Measurements from ENCODE around the gene YOD1.

Gene YOD1

GRCh38 chr1:207007352-207008033, 43.5 kb downstream of the YOD1 start:
- H3K4me3 ChIP-seq (ENCODE audit: low read length): no peak overlapping the region
- TF ChIP-seq, protein P1, sequence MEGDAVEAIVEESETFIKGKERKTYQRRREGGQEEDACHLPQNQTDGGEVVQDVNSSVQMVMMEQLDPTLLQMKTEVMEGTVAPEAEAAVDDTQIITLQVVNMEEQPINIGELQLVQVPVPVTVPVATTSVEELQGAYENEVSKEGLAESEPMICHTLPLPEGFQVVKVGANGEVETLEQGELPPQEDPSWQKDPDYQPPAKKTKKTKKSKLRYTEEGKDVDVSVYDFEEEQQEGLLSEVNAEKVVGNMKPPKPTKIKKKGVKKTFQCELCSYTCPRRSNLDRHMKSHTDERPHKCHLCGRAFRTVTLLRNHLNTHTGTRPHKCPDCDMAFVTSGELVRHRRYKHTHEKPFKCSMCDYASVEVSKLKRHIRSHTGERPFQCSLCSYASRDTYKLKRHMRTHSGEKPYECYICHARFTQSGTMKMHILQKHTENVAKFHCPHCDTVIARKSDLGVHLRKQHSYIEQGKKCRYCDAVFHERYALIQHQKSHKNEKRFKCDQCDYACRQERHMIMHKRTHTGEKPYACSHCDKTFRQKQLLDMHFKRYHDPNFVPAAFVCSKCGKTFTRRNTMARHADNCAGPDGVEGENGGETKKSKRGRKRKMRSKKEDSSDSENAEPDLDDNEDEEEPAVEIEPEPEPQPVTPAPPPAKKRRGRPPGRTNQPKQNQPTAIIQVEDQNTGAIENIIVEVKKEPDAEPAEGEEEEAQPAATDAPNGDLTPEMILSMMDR (conservative IDR thresholded peaks at IDR 0.05; ENCODE audit: low read length): no peak
- peak; percentile 98 for DNase-seq (ENCODE audit: low read depth)

- DNase-seq (ENCODE audit: low read depth): no peak
- H3K4me3 ChIP-seq (ENCODE audit: low read length): no peak overlapping the region
- TF ChIP-seq, protein P1 (conservative IDR thresholded peaks at IDR 0.05; ENCODE audit: low read length): no peak
These were observed 44.1 kb downstream of the YOD1 start for GRCh38 chr1:207006914-207007313.

DNA sequence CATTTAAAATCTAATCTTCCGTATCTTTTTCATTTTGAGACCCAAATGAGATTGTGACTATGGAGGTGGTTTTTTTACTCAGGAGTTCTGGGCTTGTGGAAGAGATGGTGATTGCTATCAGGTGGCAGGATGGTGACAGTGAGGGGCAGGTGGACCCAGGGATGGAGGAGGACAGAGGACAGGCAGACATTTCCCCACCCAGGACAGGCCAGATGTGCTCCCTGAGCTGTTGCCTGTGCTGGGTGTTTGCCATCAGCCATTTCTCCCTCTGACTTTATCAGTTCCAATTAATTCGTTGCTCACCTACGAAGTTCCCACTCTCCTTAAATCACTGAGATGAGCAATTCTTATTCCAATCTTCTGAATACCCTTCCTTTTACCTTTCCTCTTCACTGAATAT, 44.9 kb downstream of the YOD1 start:
- no peak overlapping the region for H3K4me3 ChIP-seq (ENCODE audit: low read length)
- TF ChIP-seq, protein P1 (conservative IDR thresholded peaks at IDR 0.05; ENCODE audit: low read length): no peak
- no peak for DNase-seq (ENCODE audit: low read depth)

DNA sequence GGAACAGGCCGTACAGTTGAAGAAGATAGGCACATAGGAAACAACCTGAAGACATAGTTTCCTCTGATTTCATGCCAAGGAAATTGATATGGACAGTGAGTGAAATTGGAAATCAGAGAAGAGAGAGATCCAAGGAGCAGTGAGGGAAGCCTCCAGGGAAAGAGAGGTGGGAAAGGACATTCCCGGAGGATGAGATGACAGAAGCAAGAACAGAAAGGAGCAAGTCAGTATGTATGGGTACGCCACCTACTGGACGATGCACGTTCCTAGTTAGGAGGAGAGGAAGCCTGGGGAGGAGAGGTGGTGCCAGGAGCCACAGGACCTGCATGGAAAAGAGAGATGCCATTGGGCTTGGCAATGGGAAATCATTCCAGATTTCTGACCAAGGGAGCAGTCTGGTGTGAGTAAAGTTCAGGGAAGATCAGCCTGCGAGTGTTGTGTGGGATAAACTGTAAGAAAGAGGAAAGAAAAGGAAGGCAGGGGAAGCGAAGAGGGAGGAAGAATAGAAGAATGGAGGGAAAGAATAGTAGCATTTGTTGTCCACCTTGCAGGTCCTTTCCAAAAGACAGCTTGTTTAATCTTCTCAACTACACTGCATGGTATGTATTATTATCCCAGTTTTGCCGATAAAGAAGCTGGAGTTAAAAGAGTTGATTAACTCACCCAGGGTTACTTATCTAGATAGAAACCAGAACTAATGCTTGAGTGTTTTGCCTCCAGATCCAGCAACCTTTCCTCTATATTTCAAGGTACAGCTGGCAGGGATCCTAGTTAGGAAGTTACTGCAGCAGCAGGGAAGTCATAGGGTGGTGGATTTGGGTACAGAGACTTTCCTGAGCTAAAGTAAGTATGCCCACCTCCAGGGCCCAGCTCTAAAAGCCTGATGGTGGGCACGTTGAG, 45.8 kb downstream of the YOD1 start:
- TF ChIP-seq, protein P1 (conservative IDR thresholded peaks at IDR 0.05; ENCODE audit: low read length): peak; percentile 87
- no peak overlapping the region for H3K4me3 ChIP-seq (ENCODE audit: low read length)
- peak; percentile 78 for DNase-seq (ENCODE audit: low read depth)

GRCh38 chr1:207003210-207003609, 47.8 kb downstream of the YOD1 start:
- DNase-seq (ENCODE audit: low read depth): no peak
- H3K4me3 ChIP-seq (ENCODE audit: low read length): no peak overlapping the region
- TF ChIP-seq, protein P1 (conservative IDR thresholded peaks at IDR 0.05; ENCODE audit: low read length): no peak

DNA sequence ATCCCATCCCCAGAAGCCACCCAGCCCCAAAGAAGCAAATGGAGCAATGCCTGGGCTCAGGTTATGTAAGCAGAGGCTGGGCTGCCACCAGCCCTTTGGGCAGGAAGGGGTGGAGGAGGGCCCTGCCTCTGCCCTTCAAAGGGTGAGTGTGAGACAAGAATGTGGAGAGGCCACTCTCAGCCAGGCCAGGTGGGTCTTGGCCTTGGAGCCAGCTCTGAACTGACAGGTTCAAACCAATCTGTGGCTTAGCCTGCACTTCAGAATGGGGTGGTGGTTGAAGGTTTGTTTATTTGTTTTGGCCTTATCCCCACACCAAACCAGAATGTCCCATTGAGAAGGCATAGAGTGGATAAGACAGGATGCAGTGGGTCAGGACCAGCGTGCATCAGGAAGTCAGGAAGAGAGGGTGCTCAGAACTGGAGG, 48.3 kb downstream of the YOD1 start:
- no peak for DNase-seq (ENCODE audit: low read depth)
- TF ChIP-seq, protein P1 (conservative IDR thresholded peaks at IDR 0.05; ENCODE audit: low read length): no peak
- no peak overlapping the region for H3K4me3 ChIP-seq (ENCODE audit: low read length)

Measured in AG10803 (cell line).